Left ventricle myocardium inferior (tissue), 1 donor: ENCODE data around the gene CD109. TPM values are rescaled to one million over a fixed set of nuclear protein-coding genes. Genes with fewer than 3 reads are reported as not detected.

Experiments
- DNase-seq: peaks from one replicate; pipeline ENCODE4 v3.0.0-alpha.2; 2020
- H3K27ac ChIP-seq: fragments of 200-600 bp; replicated peaks from 2 replicates; pipeline ENCODE4 v1.8.0; 2021
- H3K27me3 ChIP-seq: fragments of 200-600 bp; 2 replicates; pipeline ENCODE4 v1.8.0; 2021; ENCODE audit warnings: low read depth
- H3K36me3 ChIP-seq: fragments of 200-600 bp; 2 replicates; pipeline ENCODE4 v1.8.0; 2021
- H3K4me1 ChIP-seq: fragments of 200-600 bp; 2 replicates; pipeline ENCODE4 v1.8.0; 2021
- H3K4me3 ChIP-seq: fragments of 200-600 bp; 2 replicates; pipeline ENCODE4 v1.8.0; 2021; ENCODE audit warnings: mild to moderate bottlenecking, moderate library complexity
- H3K9me3 ChIP-seq: fragments of 200-600 bp; replicated peaks from 2 replicates; pipeline ENCODE4 v1.8.0; 2021
- CTCF ChIP-seq: fragments of 200-600 bp; IDR thresholded peaks from 2 replicates; pipeline ENCODE4 v1.8.0; 2021; ENCODE audit warnings: antibody characterized with exemption, mild to moderate bottlenecking, borderline replicate concordance
- intact Hi-C: fragments of 100-400 bp; cut with micrococcal nuclease; formaldehyde crosslinking; loops from one replicate; pipeline ENCODE4 v1.11.0; 2022
- total RNA-seq: library from RNA; stranded (reverse); fragmentation: NEBNext Ultra II Directional; extraction: Animal tissue kit (Norgen Biotek cat#: 25700); gene quantifications from one replicate; pipeline ENCODE4 v1.2.1, GENCODE V29; 2021
- donor health status: DM: no; HTN: yes; CAD: no; lungs with severe emphysema.

Gene CD109
- total RNA-seq, 1 donor from 2014 or later, result 9.1 TPM

DNA sequence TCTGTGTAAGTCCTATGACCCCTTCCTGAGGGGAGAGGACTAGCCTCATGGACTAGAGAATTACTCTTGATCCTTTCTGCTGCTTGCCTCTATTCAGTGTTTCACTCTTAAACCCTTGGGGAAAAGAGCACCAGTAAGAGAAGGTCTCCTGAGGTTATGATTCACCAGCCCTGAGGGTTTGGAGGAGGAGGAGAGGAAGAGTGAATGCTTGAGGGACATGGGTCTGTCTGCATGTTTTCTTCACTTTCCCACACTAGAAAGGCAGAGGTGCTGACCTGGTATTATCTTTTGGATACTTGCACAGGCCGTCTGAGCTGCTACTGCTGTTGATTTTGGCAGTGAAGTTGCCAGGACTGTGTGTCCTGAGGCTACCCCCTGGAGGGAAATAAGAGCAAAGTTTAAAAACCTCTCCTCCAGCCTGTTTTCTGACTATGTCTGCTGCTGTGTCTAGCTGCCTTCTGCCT is 78.3 kb downstream of the CD109 start:
- peak; percentile 13 for TF ChIP-seq CTCF
- intact Hi-C loops, result no loop called here
- Histone ChIP-seq H3K4me1 (peaks cover 23% of the 10 kb centered on the region), H3K27ac (peak overlapping the region; percentile 69), H3K36me3 (no peaks in the 10 kb centered on the region), H3K9me3 (peaks cover 6% of the 10 kb centered on the region), H3K27me3 (no peaks in the 10 kb centered on the region), H3K4me3 (no peak overlapping the region)
- peak; percentile 48 for DNase-seq

DNA sequence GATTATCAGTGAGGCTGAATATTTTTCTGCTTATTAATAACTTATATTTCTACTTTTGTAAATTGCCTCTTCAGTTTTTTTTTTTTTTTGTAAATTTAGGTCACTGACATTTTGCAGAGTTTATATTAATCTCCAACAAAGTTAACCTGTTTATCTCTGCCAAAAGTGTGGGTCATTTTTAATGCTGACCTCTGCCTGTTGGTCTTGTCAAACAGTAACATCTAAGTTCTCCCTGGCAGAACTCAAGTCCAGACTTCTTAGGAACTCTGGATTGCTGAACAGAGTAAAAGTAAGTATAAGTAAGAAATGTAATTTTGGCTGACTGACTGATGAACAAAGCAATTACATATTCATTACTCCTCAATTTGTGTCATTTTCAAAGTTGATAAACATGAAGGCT is 83.9 kb downstream of the CD109 start:
- Histone ChIP-seq H3K4me1 (peaks cover 32% of the 10 kb centered on the region), H3K4me3 (no peak overlapping the region), H3K27ac (no peak overlapping the region), H3K9me3 (no peaks in the 10 kb centered on the region), H3K27me3 (no peaks in the 10 kb centered on the region), H3K36me3 (no peaks in the 10 kb centered on the region)
- intact Hi-C loops, result no loop called here
- no peak for DNase-seq
- TF ChIP-seq CTCF, result no peak

DNA sequence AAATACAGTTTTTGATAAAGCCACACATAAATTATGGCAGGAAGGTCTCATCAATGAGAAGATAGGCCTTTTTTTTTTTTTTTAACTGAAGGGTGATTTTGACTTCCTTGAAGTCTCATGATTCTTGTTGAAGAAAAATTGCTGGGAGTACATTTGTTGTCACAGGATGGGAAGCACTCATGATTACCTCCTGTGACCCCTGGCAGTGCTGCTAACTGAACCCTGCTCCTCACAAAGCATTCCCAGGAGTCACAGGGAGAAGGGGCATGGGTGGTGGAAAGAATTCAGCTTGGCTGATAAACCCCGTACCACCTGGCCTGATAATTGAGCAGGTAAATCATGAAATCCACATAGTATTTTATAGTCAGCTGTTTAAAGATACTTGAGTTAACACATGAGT is 86.9 kb downstream of the CD109 start:
- Histone ChIP-seq H3K4me3 (no peak overlapping the region), H3K4me1 (peaks cover 24% of the 10 kb centered on the region), H3K27me3 (no peaks in the 10 kb centered on the region), H3K9me3 (no peaks in the 10 kb centered on the region), H3K36me3 (peaks cover 7% of the 10 kb centered on the region), H3K27ac (no peak overlapping the region)
- TF ChIP-seq CTCF, result no peak
- no peak for DNase-seq
- intact Hi-C loops, result no loop called here

DNA sequence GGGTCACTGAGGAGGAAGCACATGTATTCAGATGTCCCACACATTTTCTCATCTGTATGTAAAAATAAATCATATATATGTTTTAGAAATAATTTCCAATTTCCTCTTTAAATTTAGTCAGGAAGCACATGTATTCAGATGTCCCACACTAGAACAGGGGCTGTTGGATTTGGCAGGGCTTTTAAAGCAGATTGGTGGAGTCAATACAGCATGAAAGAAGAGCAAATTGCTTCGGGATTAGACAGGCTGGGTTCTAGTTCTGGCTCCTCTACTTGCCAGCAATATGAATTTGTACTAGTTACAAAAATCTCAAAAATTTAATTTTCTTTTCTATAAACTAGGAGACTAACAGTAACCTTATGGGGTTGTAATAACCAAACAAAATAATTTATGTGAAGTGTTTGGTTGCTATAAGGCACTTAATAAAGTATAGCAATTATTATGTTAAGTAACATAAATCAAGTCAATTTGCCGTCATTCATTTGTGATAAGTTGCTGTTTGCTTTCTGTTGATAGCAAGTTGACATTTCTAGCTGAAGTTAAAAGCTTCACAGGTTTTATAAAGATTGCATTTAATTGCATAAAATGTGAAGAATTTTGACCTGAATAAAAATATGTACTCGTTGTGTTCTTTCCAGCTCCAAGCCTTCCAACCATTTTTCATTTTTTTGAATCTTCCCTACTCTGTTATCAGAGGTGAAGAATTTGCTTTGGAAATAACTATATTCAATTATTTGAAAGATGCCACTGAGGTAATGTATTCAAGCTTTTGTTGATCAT is 88.9 kb downstream of the CD109 start:
- DNase-seq, result no peak
- Histone ChIP-seq H3K27me3 (no peaks in the 10 kb centered on the region), H3K9me3 (no peaks in the 10 kb centered on the region), H3K4me1 (peaks cover 24% of the 10 kb centered on the region), H3K4me3 (no peak overlapping the region), H3K27ac (no peak overlapping the region), H3K36me3 (peaks cover 7% of the 10 kb centered on the region)
- intact Hi-C loops, result no loop called here
- no peak for TF ChIP-seq CTCF

DNA sequence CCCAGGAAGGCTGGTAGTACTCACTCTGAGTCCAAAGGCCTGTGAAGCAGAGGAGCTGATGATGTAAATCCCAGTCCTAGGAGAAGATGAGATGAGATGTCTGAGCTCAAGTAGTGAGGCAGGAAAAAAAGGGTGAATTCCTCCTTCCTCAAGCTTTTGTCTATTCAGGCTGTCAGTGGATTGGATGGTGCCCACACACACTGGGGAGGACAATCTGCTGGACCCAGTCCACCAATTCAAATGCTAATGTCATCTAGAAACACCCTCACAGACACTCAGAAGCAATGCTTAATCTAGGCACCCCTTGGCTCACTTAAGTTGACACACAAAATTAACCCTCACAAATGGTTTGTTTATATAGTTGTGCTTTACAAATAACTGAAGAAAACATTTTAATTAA is 94.6 kb downstream of the CD109 start:
- Histone ChIP-seq H3K4me1 (no peaks in the 10 kb centered on the region), H3K36me3 (peaks cover 15% of the 10 kb centered on the region), H3K27me3 (no peaks in the 10 kb centered on the region), H3K9me3 (no peaks in the 10 kb centered on the region), H3K4me3 (no peak overlapping the region), H3K27ac (no peak overlapping the region)
- no peak for DNase-seq
- no peak for TF ChIP-seq CTCF
- intact Hi-C loops, result no loop called here
